Measurements from ENCODE around the gene CAPZA2. TPM values are rescaled to one million over a fixed set of nuclear protein-coding genes. Genes with fewer than 3 reads are reported as not detected.

Gene CAPZA2
- total and polyA plus RNA-seq, 4 donors, result 157 to 214 (median 188) TPM

- H3K4me3 ChIP-seq (ENCODE audit: low read depth, low read length), result no peak overlapping the region
- H3K27me3 ChIP-seq (ENCODE audit: control insufficient read depth, insufficient read depth, low read length), result no peaks in the 10 kb centered on the region
- H3K27ac ChIP-seq (ENCODE audit: low read depth, low read length), result no peak overlapping the region
- WGBS (ENCODE audit: insufficient coverage), result no CpG with 5 or more reads among the region's 2 CpGs
- no peak for DNase-seq (ENCODE audit: low read depth in 4 of 6, low spot score in 6 of 6)
- no peaks in the 10 kb centered on the region for H3K4me1 ChIP-seq (ENCODE audit: control insufficient read depth, insufficient read depth, low read length)
- no peaks in the 10 kb centered on the region for H3K36me3 ChIP-seq (ENCODE audit: control insufficient read depth, insufficient read depth, low read length)
- no peaks in the 10 kb centered on the region for H3K9me3 ChIP-seq (ENCODE audit: control insufficient read depth, insufficient read depth, low read length)
Measured at GRCh38 chr7:116832692-116833091, 29.7 kb upstream of the CAPZA2 start.

GRCh38 chr7:116834815-116835504 lies 27.4 kb upstream of the CAPZA2 start:
- DNase-seq (ENCODE audit: low read depth in 4 of 6, low spot score in 6 of 6), result peak in 1 of 6 donors; percentile 28
- Histone ChIP-seq H3K27me3 (ENCODE audit: control insufficient read depth, insufficient read depth, low read length) (no peaks in the 10 kb centered on the region), H3K27ac (ENCODE audit: low read depth, low read length) (no peak overlapping the region), H3K4me3 (ENCODE audit: low read depth, low read length) (no peak overlapping the region), H3K4me1 (ENCODE audit: control insufficient read depth, insufficient read depth, low read length) (no peaks in the 10 kb centered on the region), H3K36me3 (ENCODE audit: control insufficient read depth, insufficient read depth, low read length) (no peaks in the 10 kb centered on the region), H3K9me3 (ENCODE audit: control insufficient read depth, insufficient read depth, low read length) (no peaks in the 10 kb centered on the region)
- 67% methylated on average over 7 of the region's 9 CpGs for WGBS (ENCODE audit: insufficient coverage)

- no peak overlapping the region for H3K4me3 ChIP-seq (ENCODE audit: low read depth, low read length)
- WGBS (ENCODE audit: insufficient coverage), result 100% methylated on average over 1 of the region's 2 CpGs
- no peaks in the 10 kb centered on the region for H3K27me3 ChIP-seq (ENCODE audit: control insufficient read depth, insufficient read depth, low read length)
- no peaks in the 10 kb centered on the region for H3K36me3 ChIP-seq (ENCODE audit: control insufficient read depth, insufficient read depth, low read length)
- DNase-seq (ENCODE audit: low read depth in 4 of 6, low spot score in 6 of 6), result peak in 1 of 6 donors; percentile 2
- H3K9me3 ChIP-seq (ENCODE audit: control insufficient read depth, insufficient read depth, low read length), result no peaks in the 10 kb centered on the region
- no peak overlapping the region for H3K27ac ChIP-seq (ENCODE audit: low read depth, low read length)
- H3K4me1 ChIP-seq (ENCODE audit: control insufficient read depth, insufficient read depth, low read length), result no peaks in the 10 kb centered on the region
Measured at GRCh38 chr7:116836048-116836447, 26.3 kb upstream of the CAPZA2 start.

GRCh38 chr7:116836911-116837310 lies 25.5 kb upstream of the CAPZA2 start:
- no peak overlapping the region for H3K4me3 ChIP-seq (ENCODE audit: low read depth, low read length)
- no peak for DNase-seq (ENCODE audit: low read depth in 4 of 6, low spot score in 6 of 6)
- H3K4me1 ChIP-seq (ENCODE audit: control insufficient read depth, insufficient read depth, low read length), result no peaks in the 10 kb centered on the region
- H3K9me3 ChIP-seq (ENCODE audit: control insufficient read depth, insufficient read depth, low read length), result no peaks in the 10 kb centered on the region
- H3K27ac ChIP-seq (ENCODE audit: low read depth, low read length), result no peak overlapping the region
- no peaks in the 10 kb centered on the region for H3K27me3 ChIP-seq (ENCODE audit: control insufficient read depth, insufficient read depth, low read length)
- 100% methylated on average over 1 of the region's 4 CpGs for WGBS (ENCODE audit: insufficient coverage)
- H3K36me3 ChIP-seq (ENCODE audit: control insufficient read depth, insufficient read depth, low read length), result no peaks in the 10 kb centered on the region

GRCh38 chr7:116837586-116837985 lies 24.8 kb upstream of the CAPZA2 start:
- H3K36me3 ChIP-seq (ENCODE audit: control insufficient read depth, insufficient read depth, low read length), result no peaks in the 10 kb centered on the region
- H3K4me1 ChIP-seq (ENCODE audit: control insufficient read depth, insufficient read depth, low read length), result no peaks in the 10 kb centered on the region
- H3K27me3 ChIP-seq (ENCODE audit: control insufficient read depth, insufficient read depth, low read length), result no peaks in the 10 kb centered on the region
- DNase-seq (ENCODE audit: low read depth in 4 of 6, low spot score in 6 of 6), result peak in 4 of 6 donors; percentile 3 to 91 (median 22)
- no peak overlapping the region for H3K4me3 ChIP-seq (ENCODE audit: low read depth, low read length)
- no CpG with 5 or more reads among the region's 3 CpGs for WGBS (ENCODE audit: insufficient coverage)
- no peaks in the 10 kb centered on the region for H3K9me3 ChIP-seq (ENCODE audit: control insufficient read depth, insufficient read depth, low read length)
- H3K27ac ChIP-seq (ENCODE audit: low read depth, low read length), result no peak overlapping the region

- Histone ChIP-seq H3K36me3 (ENCODE audit: control insufficient read depth, insufficient read depth, low read length) (no peaks in the 10 kb centered on the region), H3K9me3 (ENCODE audit: control insufficient read depth, insufficient read depth, low read length) (no peaks in the 10 kb centered on the region), H3K4me3 (ENCODE audit: low read depth, low read length) (no peak overlapping the region), H3K4me1 (ENCODE audit: control insufficient read depth, insufficient read depth, low read length) (no peaks in the 10 kb centered on the region), H3K27me3 (ENCODE audit: control insufficient read depth, insufficient read depth, low read length) (no peaks in the 10 kb centered on the region), H3K27ac (ENCODE audit: low read depth, low read length) (no peak overlapping the region)
- no peak for DNase-seq (ENCODE audit: low read depth in 4 of 6, low spot score in 6 of 6)
- WGBS (ENCODE audit: insufficient coverage), result 80% methylated on average over 1 of the region's 5 CpGs
Measured at GRCh38 chr7:116840256-116840655, 22.1 kb upstream of the CAPZA2 start.

- no peak for DNase-seq (ENCODE audit: low read depth in 4 of 6, low spot score in 6 of 6)
- no peaks in the 10 kb centered on the region for H3K27me3 ChIP-seq (ENCODE audit: control insufficient read depth, insufficient read depth, low read length)
- no CpG with 5 or more reads among the region's 1 CpG for WGBS (ENCODE audit: insufficient coverage)
- no peak overlapping the region for H3K4me3 ChIP-seq (ENCODE audit: low read depth, low read length)
- H3K4me1 ChIP-seq (ENCODE audit: control insufficient read depth, insufficient read depth, low read length), result no peaks in the 10 kb centered on the region
- H3K9me3 ChIP-seq (ENCODE audit: control insufficient read depth, insufficient read depth, low read length), result no peaks in the 10 kb centered on the region
- H3K36me3 ChIP-seq (ENCODE audit: control insufficient read depth, insufficient read depth, low read length), result no peaks in the 10 kb centered on the region
- no peak overlapping the region for H3K27ac ChIP-seq (ENCODE audit: low read depth, low read length)
Measured at GRCh38 chr7:116842371-116842770, 20.0 kb upstream of the CAPZA2 start.

- H3K9me3 ChIP-seq (ENCODE audit: control insufficient read depth, insufficient read depth, low read length), result no peaks in the 10 kb centered on the region
- H3K27me3 ChIP-seq (ENCODE audit: control insufficient read depth, insufficient read depth, low read length), result no peaks in the 10 kb centered on the region
- H3K4me1 ChIP-seq (ENCODE audit: control insufficient read depth, insufficient read depth, low read length), result no peaks in the 10 kb centered on the region
- DNase-seq (ENCODE audit: low read depth in 4 of 6, low spot score in 6 of 6), result no peak
- H3K4me3 ChIP-seq (ENCODE audit: low read depth, low read length), result no peak overlapping the region
- H3K27ac ChIP-seq (ENCODE audit: low read depth, low read length), result no peak overlapping the region
- WGBS (ENCODE audit: insufficient coverage), result 79% methylated on average over 2 of the region's 4 CpGs
- H3K36me3 ChIP-seq (ENCODE audit: control insufficient read depth, insufficient read depth, low read length), result no peaks in the 10 kb centered on the region
Measured at GRCh38 chr7:116843378-116843777, 19.0 kb upstream of the CAPZA2 start.

- H3K9me3 ChIP-seq (ENCODE audit: control insufficient read depth, insufficient read depth, low read length), result no peaks in the 10 kb centered on the region
- no peaks in the 10 kb centered on the region for H3K36me3 ChIP-seq (ENCODE audit: control insufficient read depth, insufficient read depth, low read length)
- H3K4me3 ChIP-seq (ENCODE audit: low read depth, low read length), result no peak overlapping the region
- DNase-seq (ENCODE audit: low read depth in 4 of 6, low spot score in 6 of 6), result no peak
- H3K27ac ChIP-seq (ENCODE audit: low read depth, low read length), result no peak overlapping the region
- H3K27me3 ChIP-seq (ENCODE audit: control insufficient read depth, insufficient read depth, low read length), result no peaks in the 10 kb centered on the region
- no peaks in the 10 kb centered on the region for H3K4me1 ChIP-seq (ENCODE audit: control insufficient read depth, insufficient read depth, low read length)
- WGBS (ENCODE audit: insufficient coverage), result 83% methylated on average over 1 of the region's 5 CpGs
Measured at GRCh38 chr7:116851175-116851574, 11.2 kb upstream of the CAPZA2 start.

GRCh38 chr7:116851671-116852070 lies 10.7 kb upstream of the CAPZA2 start:
- WGBS (ENCODE audit: insufficient coverage), result 70% methylated on average over 2 of the region's 3 CpGs
- DNase-seq (ENCODE audit: low read depth in 4 of 6, low spot score in 6 of 6), result peak in 2 of 6 donors; percentile 11 to 59
- Histone ChIP-seq H3K27ac (ENCODE audit: low read depth, low read length) (no peak overlapping the region), H3K27me3 (ENCODE audit: control insufficient read depth, insufficient read depth, low read length) (no peaks in the 10 kb centered on the region), H3K4me1 (ENCODE audit: control insufficient read depth, insufficient read depth, low read length) (no peaks in the 10 kb centered on the region), H3K4me3 (ENCODE audit: low read depth, low read length) (no peak overlapping the region), H3K9me3 (ENCODE audit: control insufficient read depth, insufficient read depth, low read length) (no peaks in the 10 kb centered on the region), H3K36me3 (ENCODE audit: control insufficient read depth, insufficient read depth, low read length) (no peaks in the 10 kb centered on the region)

Data from spinal cord (tissue), 10 donors.